COLO668 (cell line): ENCODE results near the gene RPS6KA2.
"Not testable (repeated sequence)": the region's sequence is repeated elsewhere in the genome, so short reads cannot be mapped to it uniquely, and the experiment has no call there.

Source experiments
- DNase-seq: peaks from one replicate; lab custom pipeline; 2025; ENCODE audit not compliant: unreplicated experiment; lab: John Stamatoyannopoulos, UW

The RPS6KA2 gene

DNA sequence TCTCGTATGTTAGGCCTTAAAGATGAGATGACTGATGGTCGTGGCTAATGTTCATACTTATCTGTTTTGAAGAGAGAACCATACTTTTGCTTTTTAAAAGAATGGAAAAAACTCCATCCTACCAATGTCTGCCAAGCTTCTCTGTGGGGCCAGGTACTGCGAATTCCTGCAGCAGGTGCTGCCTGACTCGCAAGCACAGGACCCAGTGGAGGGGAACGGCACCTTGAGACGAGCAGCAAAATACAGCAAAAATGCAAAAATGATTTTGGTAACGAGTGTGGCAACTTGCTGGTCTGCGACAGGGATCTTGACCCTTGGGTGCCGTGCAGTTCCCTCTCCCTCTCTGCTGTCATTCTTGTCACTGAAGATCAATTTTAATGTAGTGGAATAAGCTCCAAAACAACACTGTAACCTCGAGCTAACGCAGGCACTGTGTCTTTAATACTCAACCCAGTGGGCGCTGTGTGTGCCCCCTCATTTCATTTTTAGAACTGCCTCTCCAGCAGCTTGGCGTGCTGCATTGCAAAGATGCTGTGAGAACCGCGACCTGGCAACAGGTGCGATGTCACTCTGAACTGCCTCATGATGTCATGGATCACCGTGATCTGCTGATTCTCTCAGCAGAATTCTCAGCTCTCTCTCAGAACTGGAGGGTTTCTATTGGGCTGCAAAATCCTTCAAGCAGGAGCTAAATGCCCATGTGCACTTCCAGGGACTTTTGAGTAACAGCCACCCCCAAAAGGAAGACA is 92.2 kb downstream of the RPS6KA2 start:
- DNase-seq: no peak

DNA sequence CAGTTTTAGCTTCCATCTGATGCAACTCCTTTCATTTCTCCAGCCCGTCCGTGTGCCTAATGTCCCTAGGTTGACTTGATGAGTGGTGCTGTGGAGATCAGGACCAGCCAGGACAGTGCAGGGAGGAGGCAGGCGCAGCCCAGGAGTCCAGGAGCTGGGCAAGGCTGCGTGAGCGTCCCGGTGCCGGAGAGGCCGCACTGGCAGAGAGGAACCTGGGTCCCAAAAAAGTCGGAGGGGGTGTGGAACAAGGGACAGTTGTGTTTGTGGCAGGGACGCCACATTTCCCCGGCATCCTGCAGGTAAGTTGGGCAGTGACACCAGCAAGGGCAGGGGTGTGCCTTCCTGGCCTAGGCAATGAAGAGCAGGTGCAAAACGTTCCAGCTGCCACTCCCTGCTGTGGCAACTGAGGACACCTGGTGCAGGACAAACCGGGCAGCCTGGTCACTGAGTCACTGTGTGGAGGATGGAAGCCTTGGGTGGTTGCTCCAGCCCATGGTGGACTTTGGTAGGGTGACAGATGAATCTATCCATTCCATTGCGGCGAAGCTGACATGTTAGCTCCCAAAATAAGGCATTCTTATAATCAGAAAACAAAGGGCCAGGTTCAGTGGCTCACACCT is 93.7 kb downstream of the RPS6KA2 start:
- peak; percentile 54 for DNase-seq

DNA sequence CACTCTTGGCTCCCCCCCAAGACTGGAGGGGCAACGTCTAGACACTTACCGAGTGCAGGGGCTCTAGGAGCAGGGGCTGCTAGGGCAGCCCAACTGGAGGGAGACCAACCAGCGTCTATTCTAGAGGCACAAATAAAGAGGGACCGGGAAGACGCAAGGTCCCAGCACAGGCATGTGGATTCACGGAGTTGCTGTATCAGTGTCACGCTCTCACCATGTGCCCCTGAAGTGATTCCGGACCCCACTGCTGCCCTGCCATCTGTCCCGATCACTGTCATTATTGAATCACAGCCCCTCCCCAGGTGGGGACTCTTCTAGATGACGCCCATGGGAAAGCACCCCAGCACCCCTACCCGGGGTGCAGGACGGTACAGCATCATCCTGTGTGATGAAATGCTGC is 94.7 kb downstream of the RPS6KA2 start:
- no peak for DNase-seq

DNA sequence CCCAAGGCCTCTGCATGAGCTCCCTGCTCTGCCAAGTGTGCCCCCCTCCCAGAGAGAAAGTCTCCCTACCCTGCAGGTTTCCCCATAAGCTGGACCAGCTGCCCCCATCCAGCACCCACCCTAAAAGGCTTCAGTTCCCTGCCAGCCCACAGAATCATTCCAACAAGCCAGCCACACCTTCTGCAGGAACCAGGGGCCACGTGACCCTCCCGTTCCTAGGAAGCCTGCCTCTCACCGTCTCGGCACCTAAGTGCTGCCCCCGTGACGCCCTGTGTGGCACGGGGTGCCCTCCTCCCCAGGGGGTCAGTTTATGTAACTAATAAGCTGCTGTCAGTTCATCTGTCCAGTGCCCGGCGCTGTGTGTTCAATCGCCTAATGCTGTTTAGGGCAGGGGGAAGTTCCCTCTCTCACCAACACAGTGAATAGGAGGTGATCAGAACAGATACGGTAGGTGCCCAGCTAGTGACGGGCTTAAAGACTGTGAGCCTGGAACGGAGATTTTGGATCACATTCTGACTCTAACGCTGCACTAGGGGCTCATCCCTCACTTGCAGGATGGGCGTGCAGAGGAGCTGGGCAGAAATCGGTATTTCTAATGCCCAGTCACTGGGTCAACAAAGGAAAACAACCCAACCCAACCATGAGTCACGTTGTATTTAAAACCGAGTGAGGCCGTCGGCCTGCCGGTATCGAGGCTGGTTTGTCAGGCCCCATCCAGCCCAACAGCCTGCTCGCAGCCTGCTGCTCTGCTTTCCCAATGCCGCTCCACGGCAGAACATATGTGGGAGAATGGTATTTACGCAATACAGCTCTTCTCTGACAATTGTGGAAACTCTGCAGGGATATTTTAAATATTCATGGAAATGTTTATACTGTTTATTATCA is 96.6 kb downstream of the RPS6KA2 start:
- DNase-seq: no peak

DNA sequence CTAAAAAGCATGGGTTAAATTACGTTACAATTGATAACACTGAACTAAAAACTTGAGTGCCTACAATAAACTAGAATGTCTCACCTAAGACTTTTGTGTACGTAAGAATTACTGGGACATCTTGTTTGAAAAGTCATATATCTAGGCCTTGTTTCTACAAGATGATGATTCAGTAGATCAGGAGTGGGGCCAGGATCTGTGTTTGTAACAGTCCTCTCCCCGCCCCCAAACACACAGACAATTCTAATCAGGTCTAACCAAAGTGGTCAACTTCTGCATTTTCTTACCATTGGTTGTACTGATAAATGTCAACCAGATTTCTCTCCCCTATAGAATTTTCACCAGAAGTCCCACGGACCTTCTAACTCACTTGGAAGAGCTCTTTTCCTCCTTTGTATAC is 97.5 kb downstream of the RPS6KA2 start:
- DNase-seq: no peak

DNA sequence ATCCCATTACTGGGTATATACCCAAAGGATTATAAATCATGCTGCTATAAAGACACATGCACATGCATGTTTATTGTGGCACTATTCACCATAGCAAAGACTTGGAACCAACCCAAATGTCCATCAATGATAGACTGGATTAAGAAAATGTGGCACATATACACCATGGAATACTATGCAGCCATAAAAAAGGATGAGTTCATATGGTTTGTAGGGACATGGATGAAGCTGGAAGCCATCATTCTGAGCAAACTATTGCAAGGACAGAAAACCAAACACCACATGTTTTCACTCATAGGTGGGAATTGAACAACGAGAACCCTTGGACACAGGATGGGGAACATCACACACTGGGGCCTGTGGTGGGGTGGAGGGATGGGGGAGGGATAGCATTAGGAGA is 98.0 kb downstream of the RPS6KA2 start:
- DNase-seq: not testable (repeated sequence)

DNA sequence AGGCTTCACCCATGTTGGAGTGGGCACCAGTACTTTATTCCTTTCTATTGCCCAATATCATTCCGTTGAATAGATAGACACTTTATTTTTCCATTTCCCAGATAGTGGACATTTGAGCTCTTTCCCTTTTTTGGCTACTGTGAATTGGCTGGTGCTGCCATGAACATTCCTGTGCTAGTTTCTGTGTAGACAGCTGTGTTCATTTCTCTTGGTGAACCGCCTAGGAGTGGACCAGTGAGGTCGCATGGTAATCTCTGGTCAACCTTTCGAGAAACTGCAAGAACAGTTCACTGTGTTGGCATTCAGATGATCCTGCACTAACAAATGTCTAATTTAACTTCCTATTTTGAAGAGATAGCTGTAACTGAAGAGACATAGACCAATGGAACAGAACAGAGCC is 99.2 kb downstream of the RPS6KA2 start:
- no peak for DNase-seq

DNA sequence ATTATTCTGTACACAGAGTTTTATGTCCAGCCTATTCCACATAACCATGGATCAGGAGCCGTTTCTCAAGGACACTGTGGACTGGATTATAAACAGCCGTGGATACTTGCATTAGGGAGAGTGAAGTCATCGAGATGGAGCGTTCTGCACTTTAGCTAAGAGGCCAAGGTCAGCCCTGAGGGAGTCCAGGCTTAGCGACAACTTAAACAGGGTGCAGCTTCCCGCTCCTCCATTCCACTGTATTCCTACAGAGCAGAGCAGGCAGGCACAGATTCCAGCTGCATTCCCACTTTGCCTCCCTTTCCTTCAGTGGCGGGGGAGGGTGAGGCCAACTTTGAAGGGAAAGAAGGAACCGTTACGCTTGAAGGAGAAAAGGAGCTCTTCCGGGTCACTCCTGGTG is 100.1 kb downstream of the RPS6KA2 start:
- no peak for DNase-seq

DNA sequence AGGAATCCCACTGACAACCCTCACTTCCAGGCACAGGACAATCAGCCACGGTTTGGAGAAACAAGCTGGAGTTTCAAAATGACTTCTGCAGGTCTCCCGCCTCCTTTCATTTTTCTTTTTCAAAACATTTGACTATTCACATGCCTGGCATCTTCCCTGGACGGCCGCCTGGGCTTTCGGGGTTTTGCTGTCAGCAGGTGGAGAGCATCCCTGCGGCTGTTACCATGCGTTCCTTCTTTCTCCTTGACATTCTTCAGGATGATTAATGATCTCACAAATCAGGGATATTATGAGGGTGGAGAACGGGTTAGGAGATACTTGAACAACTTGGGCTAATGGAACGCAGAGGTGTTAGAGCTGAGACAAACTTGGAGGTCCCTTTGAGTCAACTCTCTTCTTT is 101.5 kb downstream of the RPS6KA2 start:
- no peak for DNase-seq

DNA sequence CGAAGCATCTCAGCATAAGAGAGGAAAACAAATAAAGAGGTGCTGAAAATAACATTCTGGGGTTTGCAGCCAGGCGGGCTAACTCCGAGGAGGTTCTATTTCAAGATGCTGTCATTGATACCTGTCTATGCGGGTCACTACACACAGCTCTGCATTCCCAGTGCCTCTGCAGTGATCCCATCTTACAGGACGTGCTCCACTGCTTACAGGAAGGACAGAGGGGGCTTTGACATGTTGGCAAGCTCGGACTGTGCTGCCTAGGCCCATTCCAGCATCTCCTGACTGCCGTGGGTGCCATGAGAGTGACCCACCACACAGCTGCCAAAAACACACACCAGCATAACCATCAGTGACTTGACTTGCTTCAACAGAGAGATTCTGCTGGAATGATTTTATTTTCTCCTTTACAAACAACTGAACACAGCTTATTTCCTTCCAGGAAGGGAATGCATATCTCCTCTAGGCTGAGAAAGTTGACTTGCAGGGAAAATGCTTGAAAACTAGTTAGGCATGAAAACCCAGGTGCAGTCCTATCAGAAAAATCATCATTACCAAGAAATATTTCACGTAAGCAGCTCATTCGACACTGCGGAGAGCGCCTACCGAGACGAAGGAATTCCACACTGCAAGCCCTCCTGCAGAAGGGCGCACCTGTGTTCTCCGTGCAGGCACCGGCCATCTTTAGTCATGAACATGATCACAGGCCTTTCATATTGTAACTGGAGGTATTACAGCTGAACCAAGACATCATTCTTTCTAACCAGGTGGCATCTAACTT is 103.1 kb downstream of the RPS6KA2 start:
- DNase-seq: no peak

DNA sequence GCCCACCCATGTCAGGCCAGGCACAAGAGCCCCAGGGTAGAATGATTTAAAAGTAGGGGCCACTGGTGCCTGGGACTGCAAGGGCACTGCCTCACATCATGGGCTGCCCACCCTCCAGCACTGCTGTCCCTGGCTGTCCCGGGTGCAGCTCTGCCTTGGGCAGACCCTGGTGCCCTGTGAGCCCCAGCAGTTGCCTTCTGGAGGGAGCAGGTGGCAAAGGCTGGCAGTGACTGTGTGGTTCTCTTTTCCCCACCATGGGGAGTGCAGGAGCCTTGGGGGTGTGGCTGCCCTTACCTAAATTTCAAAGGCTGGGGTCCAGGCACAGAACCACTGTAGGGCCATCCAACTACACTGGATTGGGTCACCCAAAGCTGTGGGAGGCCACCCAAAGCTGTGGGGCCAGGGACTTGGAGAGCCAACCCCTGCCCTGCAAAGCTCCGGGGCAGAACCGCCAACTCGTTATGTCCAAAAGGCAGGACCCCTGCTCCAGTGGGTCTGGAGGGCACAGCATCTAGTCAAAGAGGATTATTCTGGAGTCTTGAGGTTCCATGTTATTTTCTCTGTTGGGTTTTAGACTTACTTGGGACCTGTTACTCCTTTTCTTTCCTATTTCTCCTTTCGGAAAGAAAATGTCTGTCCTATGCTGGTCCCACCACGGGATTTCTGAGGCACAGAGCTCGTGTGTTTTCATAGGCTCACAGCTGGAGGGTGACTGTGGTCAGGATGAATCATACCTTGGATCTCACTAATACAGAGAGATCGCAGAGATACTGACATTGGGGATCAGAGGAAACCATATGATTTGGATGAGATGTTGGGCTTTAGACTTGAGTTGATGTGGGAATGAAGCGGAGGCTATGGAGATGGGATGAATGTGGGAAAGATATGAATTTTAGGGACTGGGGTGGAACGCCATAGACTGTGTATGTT is 105.9 kb downstream of the RPS6KA2 start:
- DNase-seq: no peak

DNA sequence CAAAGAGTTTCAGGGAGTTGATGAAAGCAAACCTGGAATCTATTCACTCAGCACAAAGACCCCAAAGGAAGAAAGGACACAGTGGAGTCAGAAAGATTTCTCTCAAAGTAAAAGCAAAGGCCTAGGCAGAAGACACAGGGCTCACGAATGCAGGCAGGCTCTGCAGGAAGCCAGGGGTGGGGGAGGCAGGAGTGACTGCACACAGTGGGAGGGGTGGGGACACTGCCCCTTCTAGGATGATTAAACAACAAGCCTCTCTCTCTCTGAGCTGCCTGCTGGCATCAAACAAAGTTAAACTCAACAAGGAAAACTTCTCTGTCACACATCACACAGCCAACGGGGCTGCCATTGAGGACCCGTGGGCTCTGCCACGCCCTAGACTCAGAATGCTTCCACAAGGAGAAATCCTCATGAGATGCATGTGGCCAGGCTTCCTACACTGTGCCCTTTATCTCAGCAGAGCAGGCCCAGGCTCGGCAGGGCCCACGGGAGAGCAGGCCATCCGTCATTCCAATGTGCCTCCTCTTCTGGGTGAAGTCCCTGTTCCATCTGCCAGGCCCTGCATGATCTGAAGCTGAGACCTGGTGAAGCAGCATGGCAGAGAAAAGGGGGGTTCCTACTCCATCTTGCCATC is 110.7 kb downstream of the RPS6KA2 start:
- no peak for DNase-seq

DNA sequence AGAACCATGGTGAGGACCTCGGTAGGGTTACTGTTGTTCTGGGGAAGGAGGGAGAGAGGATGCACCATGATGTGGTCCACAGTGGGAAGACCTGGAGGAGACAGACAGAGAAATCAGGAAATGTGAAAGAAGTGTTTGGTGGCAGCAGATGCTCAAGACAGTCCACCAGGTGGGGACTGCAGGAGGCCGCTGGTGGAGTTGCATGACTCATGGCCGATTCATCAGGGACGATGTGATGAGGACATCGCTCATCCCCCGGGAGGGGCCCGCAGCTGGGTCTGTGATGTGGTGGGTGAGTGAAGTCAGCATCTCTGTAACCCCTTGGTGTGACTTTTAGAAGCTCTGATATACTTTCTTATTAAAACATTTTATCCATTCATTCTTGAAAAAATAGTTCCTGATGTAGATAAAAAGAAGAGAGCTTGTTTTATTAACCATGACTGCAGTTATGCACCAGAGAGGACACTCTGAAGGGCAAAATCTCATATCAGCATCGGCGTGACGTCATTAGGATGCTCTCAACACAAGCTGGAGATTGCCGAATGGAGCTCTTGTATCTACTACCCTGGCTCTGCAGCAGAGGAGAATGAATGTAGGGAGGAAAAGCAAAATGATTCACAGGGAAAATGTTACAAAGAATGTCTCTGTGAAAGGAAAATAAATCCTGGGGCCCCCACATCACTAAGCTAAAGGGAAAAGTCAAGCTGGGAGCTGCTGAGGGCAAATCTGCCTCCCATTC is 111.8 kb downstream of the RPS6KA2 start:
- DNase-seq: peak; percentile 3

DNA sequence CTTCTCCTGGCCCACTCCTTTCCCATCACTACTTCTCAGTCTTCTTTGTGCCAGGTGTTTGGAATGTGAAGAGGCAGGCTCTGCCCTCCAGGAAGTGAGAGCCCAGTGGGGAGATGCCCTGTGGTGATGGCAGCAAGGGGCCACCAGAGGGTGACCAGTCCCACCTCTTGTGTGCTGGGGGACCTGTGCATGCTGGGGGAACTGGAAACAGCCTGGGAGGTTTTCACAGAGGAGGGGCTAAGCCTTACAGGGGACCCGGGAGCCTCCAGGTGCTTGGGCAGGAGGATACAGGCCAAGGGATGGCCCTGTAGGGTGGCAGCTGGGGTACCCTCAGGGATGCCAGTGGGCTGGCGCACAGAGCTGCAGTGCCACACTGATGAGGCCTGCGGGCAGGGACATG is 112.9 kb downstream of the RPS6KA2 start:
- no peak for DNase-seq

DNA sequence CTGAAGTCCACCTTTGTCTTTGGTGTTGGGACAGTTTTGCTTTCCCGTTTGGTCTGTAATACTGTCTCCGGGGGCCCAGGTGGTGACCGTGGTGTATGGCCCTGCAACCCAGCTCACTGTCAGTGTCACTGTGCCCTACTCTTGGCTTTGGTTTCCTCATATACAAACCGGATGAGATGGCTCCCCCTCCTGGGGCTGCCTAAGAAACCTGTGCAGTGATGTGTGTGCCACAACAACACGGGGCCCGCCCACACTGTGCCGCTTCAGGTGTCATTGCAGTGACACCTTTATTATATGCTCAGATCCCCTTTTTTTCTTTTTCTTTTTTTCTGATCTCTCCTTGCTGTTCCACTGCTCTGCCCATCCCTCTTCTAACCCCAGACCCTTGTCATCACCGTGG is 114.5 kb downstream of the RPS6KA2 start:
- DNase-seq: no peak

DNA sequence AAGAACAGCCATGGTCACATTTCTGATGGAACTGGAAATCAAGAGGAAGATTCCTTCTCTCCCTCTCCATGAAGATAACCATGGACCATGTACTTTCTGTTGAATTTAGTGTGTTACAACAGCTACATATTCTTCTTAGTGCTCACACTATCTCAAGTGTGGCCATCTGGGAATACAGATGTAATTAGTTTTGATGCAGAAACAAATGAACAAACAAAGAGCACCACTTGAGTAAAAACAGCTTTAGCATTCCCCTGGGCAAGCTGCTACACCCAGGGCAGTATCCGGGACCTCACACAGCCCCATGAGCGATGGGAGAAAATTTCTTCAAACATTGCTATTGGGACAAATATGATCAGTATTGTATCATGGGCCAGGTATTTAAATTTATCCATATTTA is 115.7 kb downstream of the RPS6KA2 start:
- DNase-seq: no peak

DNA sequence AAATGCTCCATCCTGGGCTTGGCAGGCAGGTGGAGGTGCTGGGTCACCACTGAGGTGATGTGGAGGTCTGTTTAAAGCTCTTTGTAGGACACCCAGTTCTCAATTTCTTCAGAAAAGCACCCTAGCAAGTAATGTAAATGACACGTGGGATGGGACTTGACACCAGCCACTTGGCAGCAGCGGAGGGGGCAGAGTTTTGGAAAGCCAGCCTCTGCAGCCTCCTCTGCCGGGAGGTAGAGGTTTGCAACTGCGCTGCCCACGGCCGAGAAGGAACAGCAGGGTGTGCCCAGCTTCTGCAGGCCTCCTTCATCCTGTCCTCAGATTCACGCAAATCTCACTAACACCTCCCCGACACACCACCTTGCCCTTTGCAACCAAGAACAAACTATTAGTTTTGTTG is 117.9 kb downstream of the RPS6KA2 start:
- no peak for DNase-seq

DNA sequence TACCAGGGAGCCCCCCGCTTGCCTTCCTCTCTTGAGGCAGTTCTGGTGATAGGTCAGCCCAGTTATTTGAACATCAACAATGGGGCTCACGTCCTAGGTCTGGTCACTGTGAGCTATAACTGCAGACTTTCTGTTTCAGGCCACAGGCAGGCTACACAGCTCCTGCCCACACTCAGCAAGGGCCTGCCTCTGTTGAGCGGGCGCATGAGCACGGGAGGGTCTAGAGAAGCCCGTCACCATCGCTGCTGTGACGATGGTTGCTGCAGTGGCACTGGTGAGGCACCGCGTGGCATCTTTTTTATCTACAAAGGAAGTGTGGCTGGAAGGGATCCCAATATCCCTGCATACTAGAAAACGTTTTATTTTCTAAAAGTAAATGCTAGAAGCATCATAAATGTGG is 118.3 kb downstream of the RPS6KA2 start:
- no peak for DNase-seq
